ENCODE data around the gene C17orf100. TPM values are rescaled to one million over a fixed set of nuclear protein-coding genes. Genes with fewer than 3 reads are reported as not detected.

C17orf100 gene
- polyA plus RNA-seq, 1 donor, result 8.1 TPM

DNA sequence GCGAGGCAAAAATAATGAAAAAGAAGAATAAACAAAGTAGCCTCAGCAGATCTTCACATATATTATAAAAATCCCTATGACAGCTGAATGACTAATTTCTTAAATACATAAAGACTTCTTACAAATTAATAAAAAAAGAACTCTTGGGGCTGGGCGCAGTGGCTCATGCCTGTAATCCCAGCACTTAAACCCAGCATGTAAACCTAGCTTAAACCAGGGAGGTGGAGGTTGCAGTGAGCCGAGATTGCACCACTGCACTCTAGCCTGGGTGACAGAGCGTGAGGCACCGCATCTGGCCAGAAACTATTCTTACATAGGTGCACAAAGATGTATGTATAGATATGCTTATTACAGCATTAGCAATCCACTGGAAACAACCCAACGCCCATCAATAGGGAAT is 27.7 kb downstream of the C17orf100 start:
- Histone ChIP-seq H3K27me3 (ENCODE audit: control insufficient read depth, insufficient read depth, low read length) (peaks cover 8% of the 10 kb centered on the region), H3K4me1 (ENCODE audit: control insufficient read depth, insufficient read depth, low read length) (peaks cover 16% of the 10 kb centered on the region), H3K4me3 (ENCODE audit: low read length) (no peak overlapping the region), H3K9me3 (ENCODE audit: control insufficient read depth, low read depth, low read length) (no peaks in the 10 kb centered on the region), H3K36me3 (ENCODE audit: control insufficient read depth, insufficient read depth, low read length) (no peaks in the 10 kb centered on the region), H3K27ac (ENCODE audit: low read length) (no peak overlapping the region)
- no peak for DNase-seq
- no CpG with 5 or more reads among the region's 6 CpGs for whole genome bisulfite sequencing (ENCODE audit: insufficient coverage, low lambda C conversion rate)

GRCh38 chr17:6681176-6681575 is 29.6 kb downstream of the C17orf100 start:
- WGBS (ENCODE audit: insufficient coverage, low lambda C conversion rate), result no CpG with 5 or more reads among the region's 4 CpGs
- Histone ChIP-seq H3K9me3 (ENCODE audit: control insufficient read depth, low read depth, low read length) (no peaks in the 10 kb centered on the region), H3K36me3 (ENCODE audit: control insufficient read depth, insufficient read depth, low read length) (no peaks in the 10 kb centered on the region), H3K4me3 (ENCODE audit: low read length) (no peak overlapping the region), H3K4me1 (ENCODE audit: control insufficient read depth, insufficient read depth, low read length) (peaks cover 16% of the 10 kb centered on the region), H3K27ac (ENCODE audit: low read length) (peak overlapping the region; percentile 38), H3K27me3 (ENCODE audit: control insufficient read depth, insufficient read depth, low read length) (peaks cover 8% of the 10 kb centered on the region)
- DNase-seq, result no peak

GRCh38 chr17:6681671-6682070 is 30.1 kb downstream of the C17orf100 start:
- Histone ChIP-seq H3K27me3 (ENCODE audit: control insufficient read depth, insufficient read depth, low read length) (peaks cover 8% of the 10 kb centered on the region), H3K36me3 (ENCODE audit: control insufficient read depth, insufficient read depth, low read length) (no peaks in the 10 kb centered on the region), H3K4me1 (ENCODE audit: control insufficient read depth, insufficient read depth, low read length) (peaks cover 16% of the 10 kb centered on the region), H3K4me3 (ENCODE audit: low read length) (no peak overlapping the region), H3K9me3 (ENCODE audit: control insufficient read depth, low read depth, low read length) (no peaks in the 10 kb centered on the region), H3K27ac (ENCODE audit: low read length) (peak overlapping the region; percentile 38)
- WGBS (ENCODE audit: insufficient coverage, low lambda C conversion rate), result no CpG with 5 or more reads among the region's 5 CpGs
- peak; percentile 68 to 74 for DNase-seq

DNA sequence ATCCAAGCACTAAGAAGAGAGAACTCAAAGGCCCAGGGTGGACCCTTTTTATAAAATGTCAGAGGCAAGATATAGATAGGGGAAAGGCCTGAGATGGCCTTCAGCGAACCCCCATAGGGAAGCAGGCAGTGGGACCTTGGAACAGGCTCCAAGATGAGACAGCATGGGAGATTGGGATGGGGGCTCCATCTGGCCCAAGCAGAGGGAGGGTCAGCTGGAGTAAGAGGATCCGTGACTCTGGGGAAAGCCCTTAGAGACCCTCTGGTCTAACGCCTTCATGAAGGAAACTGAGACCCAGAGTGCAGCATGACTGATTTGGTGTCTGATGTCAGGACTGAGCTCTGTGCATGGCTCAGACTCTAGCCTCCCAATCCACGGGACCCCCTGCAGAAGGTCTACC is 30.8 kb downstream of the C17orf100 start:
- Histone ChIP-seq H3K27ac (ENCODE audit: low read length) (no peak overlapping the region), H3K9me3 (ENCODE audit: control insufficient read depth, low read depth, low read length) (no peaks in the 10 kb centered on the region), H3K4me3 (ENCODE audit: low read length) (no peak overlapping the region), H3K4me1 (ENCODE audit: control insufficient read depth, insufficient read depth, low read length) (peaks cover 13% of the 10 kb centered on the region), H3K36me3 (ENCODE audit: control insufficient read depth, insufficient read depth, low read length) (no peaks in the 10 kb centered on the region), H3K27me3 (ENCODE audit: control insufficient read depth, insufficient read depth, low read length) (peaks cover 8% of the 10 kb centered on the region)
- DNase-seq, result no peak
- WGBS (ENCODE audit: insufficient coverage, low lambda C conversion rate), result no CpG with 5 or more reads among the region's 4 CpGs

DNA sequence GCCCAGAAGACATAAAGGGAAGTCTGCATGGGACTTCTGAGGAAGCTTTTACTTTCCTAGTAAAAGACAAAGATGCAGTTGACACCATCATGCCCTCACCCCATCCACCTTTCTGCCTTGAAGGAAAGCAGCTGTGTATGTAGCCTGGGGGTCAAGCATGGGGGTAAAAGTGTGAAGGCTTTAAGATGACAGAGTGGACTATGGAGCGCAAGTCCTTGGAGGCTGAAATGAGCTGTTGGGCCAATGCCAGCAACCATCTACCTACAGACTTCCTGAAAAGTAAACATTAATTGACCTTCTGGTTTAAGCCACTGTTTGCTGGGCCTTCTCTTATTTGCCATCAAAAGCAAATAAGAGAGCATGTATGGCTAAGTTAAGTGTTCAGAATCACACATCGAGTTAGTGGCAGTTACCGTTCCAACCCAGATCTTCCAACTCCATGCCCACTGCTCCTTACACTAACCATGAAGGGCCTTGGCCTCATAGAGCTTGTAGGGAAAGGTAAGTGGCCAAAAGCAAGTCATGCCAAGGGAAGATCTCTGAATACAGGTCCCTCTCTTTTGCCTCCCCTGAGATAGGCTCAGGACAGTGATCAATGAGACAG is 31.6 kb downstream of the C17orf100 start:
- no peaks in the 10 kb centered on the region for H3K36me3 ChIP-seq (ENCODE audit: control insufficient read depth, insufficient read depth, low read length)
- H3K27ac ChIP-seq (ENCODE audit: low read length), result no peak overlapping the region
- H3K4me1 ChIP-seq (ENCODE audit: control insufficient read depth, insufficient read depth, low read length), result peaks cover 13% of the 10 kb centered on the region
- peaks cover 2% of the 10 kb centered on the region for H3K27me3 ChIP-seq (ENCODE audit: control insufficient read depth, insufficient read depth, low read length)
- no peaks in the 10 kb centered on the region for H3K9me3 ChIP-seq (ENCODE audit: control insufficient read depth, low read depth, low read length)
- H3K4me3 ChIP-seq (ENCODE audit: low read length), result no peak overlapping the region
- no CpG with 5 or more reads among the region's 3 CpGs for WGBS (ENCODE audit: insufficient coverage, low lambda C conversion rate)
- no peak for DNase-seq

DNA sequence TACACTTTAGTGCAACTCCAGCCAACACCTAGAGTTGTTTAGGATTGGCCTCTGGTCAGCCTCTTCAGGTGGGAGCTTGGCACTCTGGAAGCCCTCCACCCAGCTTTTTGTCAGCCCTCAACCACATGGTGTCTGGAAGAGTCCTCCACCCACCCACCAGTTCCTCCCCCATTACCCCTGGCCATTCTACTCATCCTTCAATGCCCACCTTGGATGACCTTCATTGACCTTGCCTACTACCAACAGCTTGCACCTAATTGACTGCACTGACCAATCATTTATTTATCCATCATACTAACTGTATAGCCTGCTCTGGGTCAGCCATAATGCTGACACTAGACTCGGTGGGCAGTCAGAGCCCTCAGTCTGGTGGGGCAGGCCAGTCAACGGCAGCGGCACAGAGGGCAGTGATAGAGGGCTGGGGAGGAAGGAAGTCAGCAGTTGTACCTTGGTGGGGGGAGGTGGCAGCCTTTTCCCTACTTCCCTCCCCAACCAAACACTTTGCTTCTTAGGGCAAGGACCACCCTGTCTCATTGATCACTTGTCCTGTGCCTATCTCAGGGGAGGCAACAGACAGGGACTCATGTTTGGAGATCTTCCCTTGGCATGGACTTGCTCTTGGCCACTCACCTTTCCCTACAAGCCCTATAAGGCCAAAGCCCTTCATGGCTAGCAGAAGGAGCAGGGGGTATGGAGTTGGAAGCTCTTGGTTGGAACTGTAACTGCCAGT is 32.3 kb downstream of the C17orf100 start:
- WGBS (ENCODE audit: insufficient coverage, low lambda C conversion rate), result no CpG with 5 or more reads among the region's 3 CpGs
- no peaks in the 10 kb centered on the region for H3K36me3 ChIP-seq (ENCODE audit: control insufficient read depth, insufficient read depth, low read length)
- H3K4me3 ChIP-seq (ENCODE audit: low read length), result no peak overlapping the region
- H3K9me3 ChIP-seq (ENCODE audit: control insufficient read depth, low read depth, low read length), result no peaks in the 10 kb centered on the region
- no peak for DNase-seq
- H3K27ac ChIP-seq (ENCODE audit: low read length), result no peak overlapping the region
- peaks cover 13% of the 10 kb centered on the region for H3K4me1 ChIP-seq (ENCODE audit: control insufficient read depth, insufficient read depth, low read length)
- H3K27me3 ChIP-seq (ENCODE audit: control insufficient read depth, insufficient read depth, low read length), result no peaks in the 10 kb centered on the region

GRCh38 chr17:6684460-6684783 is 32.9 kb downstream of the C17orf100 start:
- Histone ChIP-seq H3K9me3 (ENCODE audit: control insufficient read depth, low read depth, low read length) (no peaks in the 10 kb centered on the region), H3K27me3 (ENCODE audit: control insufficient read depth, insufficient read depth, low read length) (no peaks in the 10 kb centered on the region), H3K27ac (ENCODE audit: low read length) (no peak overlapping the region), H3K4me1 (ENCODE audit: control insufficient read depth, insufficient read depth, low read length) (peaks cover 13% of the 10 kb centered on the region), H3K4me3 (ENCODE audit: low read length) (no peak overlapping the region), H3K36me3 (ENCODE audit: control insufficient read depth, insufficient read depth, low read length) (no peaks in the 10 kb centered on the region)
- no CpG with 5 or more reads among the region's 7 CpGs for WGBS (ENCODE audit: insufficient coverage, low lambda C conversion rate)
- no peak for DNase-seq

DNA sequence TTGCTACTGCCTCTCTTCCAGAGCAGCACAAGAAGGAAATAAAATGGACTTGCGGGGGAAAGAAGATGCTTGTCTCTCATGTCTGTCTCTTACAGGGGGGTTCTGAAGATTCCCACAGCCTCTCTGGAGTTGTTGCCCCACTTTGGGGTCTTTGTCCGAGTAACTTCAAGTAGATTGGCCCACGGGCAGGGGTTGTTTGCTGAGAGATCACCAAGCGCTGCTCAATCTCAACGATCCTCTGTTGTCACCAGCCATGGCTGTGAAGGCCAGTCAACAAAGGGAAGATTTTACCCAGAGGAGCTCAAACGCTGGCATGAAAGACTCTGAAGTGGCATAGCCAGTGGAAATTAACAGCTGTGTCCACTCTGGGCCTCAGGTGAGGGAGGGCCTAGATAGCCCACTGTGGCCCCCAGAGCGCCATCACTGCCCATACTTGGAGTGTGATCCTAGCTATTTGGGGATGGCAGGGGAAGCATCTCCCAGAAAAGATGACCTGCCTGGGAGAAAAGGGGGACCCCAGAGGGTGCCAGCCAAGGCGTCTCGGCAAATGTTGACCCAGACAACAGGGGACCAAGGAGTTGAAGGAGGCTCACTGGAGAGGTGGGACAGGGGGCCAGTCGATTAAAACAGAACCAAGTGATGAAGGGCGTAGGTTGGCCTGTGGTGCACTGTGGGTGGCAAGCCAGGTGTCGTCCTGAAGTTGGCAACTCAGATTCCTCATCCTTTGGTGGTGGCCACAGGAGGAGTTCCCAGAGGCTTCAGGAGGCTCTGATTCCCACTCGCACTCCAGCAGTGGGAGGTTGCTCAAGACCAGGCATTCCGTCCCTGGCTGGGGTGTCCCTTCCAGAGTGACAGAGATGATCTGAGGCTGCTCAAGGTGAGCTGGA is 33.6 kb downstream of the C17orf100 start:
- DNase-seq, result no peak

DNA sequence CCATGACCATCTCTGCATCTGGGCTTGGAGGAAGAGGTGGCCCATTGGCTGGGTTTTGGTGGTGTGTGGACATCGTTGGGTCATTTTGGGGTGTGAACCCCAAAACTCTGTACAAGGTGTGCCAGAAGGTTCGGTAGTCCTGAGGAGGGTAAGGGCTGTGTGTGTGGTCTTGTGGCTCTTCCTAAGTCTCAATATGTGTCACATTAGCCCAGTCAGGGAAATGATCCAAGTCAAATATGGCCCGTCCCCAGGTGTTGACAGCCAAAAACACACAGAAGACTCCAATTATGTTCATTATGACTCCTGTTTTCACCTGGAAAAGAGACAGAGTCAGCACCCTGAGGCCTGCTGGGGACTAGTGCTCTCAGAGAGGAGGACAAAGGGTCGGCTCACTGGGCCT is 34.5 kb downstream of the C17orf100 start:
- no CpG with 5 or more reads among the region's 4 CpGs for WGBS (ENCODE audit: insufficient coverage, low lambda C conversion rate)
- no peaks in the 10 kb centered on the region for H3K27me3 ChIP-seq (ENCODE audit: control insufficient read depth, insufficient read depth, low read length)
- no peaks in the 10 kb centered on the region for H3K36me3 ChIP-seq (ENCODE audit: control insufficient read depth, insufficient read depth, low read length)
- no peaks in the 10 kb centered on the region for H3K9me3 ChIP-seq (ENCODE audit: control insufficient read depth, low read depth, low read length)
- peaks cover 12% of the 10 kb centered on the region for H3K4me1 ChIP-seq (ENCODE audit: control insufficient read depth, insufficient read depth, low read length)
- no peak for DNase-seq
- H3K27ac ChIP-seq (ENCODE audit: low read length), result no peak overlapping the region
- no peak overlapping the region for H3K4me3 ChIP-seq (ENCODE audit: low read length)

More for the DNA sequence above, 33.6 kb downstream of the C17orf100 start:
- no peak overlapping the region for H3K27ac ChIP-seq (ENCODE audit: low read length)
- no peaks in the 10 kb centered on the region for H3K36me3 ChIP-seq (ENCODE audit: control insufficient read depth, insufficient read depth, low read length)
- H3K27me3 ChIP-seq (ENCODE audit: control insufficient read depth, insufficient read depth, low read length), result no peaks in the 10 kb centered on the region
- no peak overlapping the region for H3K4me3 ChIP-seq (ENCODE audit: low read length)
- no peaks in the 10 kb centered on the region for H3K9me3 ChIP-seq (ENCODE audit: control insufficient read depth, low read depth, low read length)
- WGBS (ENCODE audit: insufficient coverage, low lambda C conversion rate), result no CpG with 5 or more reads among the region's 14 CpGs
- peaks cover 13% of the 10 kb centered on the region for H3K4me1 ChIP-seq (ENCODE audit: control insufficient read depth, insufficient read depth, low read length)

- no peak overlapping the region for H3K4me3 ChIP-seq (ENCODE audit: low read length)
- no peak for DNase-seq
These were observed 37.4 kb downstream of the C17orf100 start for GRCh38 chr17:6688944-6689343.

More at GRCh38 chr17:6688944-6689343, 37.4 kb downstream of the C17orf100 start:
- no peaks in the 10 kb centered on the region for H3K9me3 ChIP-seq (ENCODE audit: control insufficient read depth, low read depth, low read length)
- H3K27me3 ChIP-seq (ENCODE audit: control insufficient read depth, insufficient read depth, low read length), result no peaks in the 10 kb centered on the region
- H3K36me3 ChIP-seq (ENCODE audit: control insufficient read depth, insufficient read depth, low read length), result no peaks in the 10 kb centered on the region
- no peak overlapping the region for H3K27ac ChIP-seq (ENCODE audit: low read length)
- no CpG with 5 or more reads among the region's 9 CpGs for WGBS (ENCODE audit: insufficient coverage, low lambda C conversion rate)
- peaks cover 8% of the 10 kb centered on the region for H3K4me1 ChIP-seq (ENCODE audit: control insufficient read depth, insufficient read depth, low read length)
